ENCODE data around the gene ST7. TPM values are rescaled to one million over a fixed set of nuclear protein-coding genes. Genes with fewer than 3 reads are reported as not detected.

Gene ST7
- total and polyA plus RNA-seq, 9 donors = 11.6 to 20.7 (median 15.0) TPM

DNA sequence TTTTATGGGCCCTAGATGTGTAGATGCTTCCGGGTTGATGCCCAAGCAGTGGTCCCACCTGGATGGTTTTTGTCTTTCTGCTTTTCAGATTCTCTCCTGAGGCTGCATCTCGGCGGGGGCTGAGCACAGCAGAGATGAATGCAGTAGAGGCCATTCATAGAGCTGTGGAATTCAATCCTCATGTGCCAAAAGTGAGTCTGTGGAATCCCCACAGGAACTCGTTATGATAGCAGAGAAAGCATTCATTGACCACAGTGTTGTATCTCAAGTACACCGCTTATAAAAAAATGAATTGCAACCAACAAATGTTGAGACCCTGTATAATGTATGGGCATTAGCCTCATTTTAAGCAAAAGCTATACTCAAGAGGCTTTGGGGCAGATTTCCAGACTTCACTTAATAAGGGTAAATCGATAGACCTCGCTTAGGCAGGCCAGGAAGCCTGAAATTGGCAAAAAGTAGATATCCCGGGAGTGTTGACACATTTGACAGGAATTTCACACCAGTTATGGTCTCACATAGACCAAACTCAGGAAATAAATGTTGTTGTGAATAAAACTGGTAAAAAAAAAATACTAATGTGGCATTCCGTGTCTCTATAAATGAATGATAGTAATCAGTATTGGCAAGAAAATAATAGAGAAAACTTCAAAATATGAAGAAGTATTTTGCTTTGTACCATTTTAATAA lies 237.6 kb downstream of the ST7 start:
- Histone ChIP-seq H3K27me3 (ENCODE audit: control insufficient read depth, insufficient read depth, low read length) (no peaks in the 10 kb centered on the region), H3K9me3 (replicated peaks; ENCODE audit: control insufficient read depth, low read depth, low read length) (no peaks in the 10 kb centered on the region), H3K4me3 (ENCODE audit: low read length) (no peak overlapping the region), H3K27ac (ENCODE audit: low read length) (no peak overlapping the region), H3K36me3 (ENCODE audit: control insufficient read depth, insufficient read depth, low read length) (peaks cover 14% of the 10 kb centered on the region), H3K4me1 (ENCODE audit: control insufficient read depth, insufficient read depth, low read length) (no peaks in the 10 kb centered on the region)
- DNase-seq = no peak
- WGBS (ENCODE audit: insufficient coverage) = 66% methylated on average over 2 of the region's 9 CpGs

DNA sequence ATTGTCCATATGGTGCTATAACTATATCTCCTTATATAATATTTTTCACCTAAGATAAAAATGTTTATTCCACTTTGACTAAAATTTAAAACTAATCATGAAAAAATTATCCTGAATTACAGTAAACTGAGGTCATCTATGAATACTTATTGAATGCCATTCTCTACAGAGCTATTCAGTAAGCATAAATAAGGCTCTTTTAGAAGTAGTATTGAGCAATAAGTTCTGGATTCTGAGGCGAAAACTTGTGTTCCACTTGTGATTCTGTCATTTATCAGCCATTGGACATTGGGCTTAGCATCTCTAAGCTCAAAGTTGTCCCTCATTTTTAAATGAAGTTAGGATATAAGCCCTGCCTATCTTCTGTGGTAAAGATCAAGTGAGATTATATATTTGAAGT lies 238.8 kb downstream of the ST7 start:
- no peaks in the 10 kb centered on the region for H3K4me1 ChIP-seq (ENCODE audit: control insufficient read depth, insufficient read depth, low read length)
- DNase-seq = no peak
- no peaks in the 10 kb centered on the region for H3K27me3 ChIP-seq (ENCODE audit: control insufficient read depth, insufficient read depth, low read length)
- H3K36me3 ChIP-seq (ENCODE audit: control insufficient read depth, insufficient read depth, low read length) = peaks cover 14% of the 10 kb centered on the region
- WGBS (ENCODE audit: insufficient coverage) = no CpG with 5 or more reads among the region's 1 CpG
- no peaks in the 10 kb centered on the region for H3K9me3 ChIP-seq (replicated peaks; ENCODE audit: control insufficient read depth, low read depth, low read length)
- H3K27ac ChIP-seq (ENCODE audit: low read length) = no peak overlapping the region
- H3K4me3 ChIP-seq (ENCODE audit: low read length) = no peak overlapping the region

DNA sequence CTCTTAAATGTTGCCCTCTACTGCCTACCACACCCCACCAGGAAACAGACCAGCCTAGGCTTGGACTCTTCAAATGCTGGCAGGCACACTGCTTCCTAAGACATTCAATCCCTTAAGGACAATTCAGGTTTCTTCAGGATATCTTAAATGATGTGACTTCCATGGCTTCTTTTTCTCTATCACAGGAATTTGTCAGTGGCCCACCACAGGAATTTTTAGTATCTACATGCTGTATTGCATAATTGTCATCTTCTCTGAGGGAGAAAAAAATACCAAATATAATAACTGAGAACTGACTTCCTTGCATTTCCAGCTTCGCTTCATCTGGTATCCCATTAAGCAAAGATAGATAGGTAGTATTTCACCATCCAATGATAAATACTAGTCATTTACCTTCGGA lies 240.3 kb downstream of the ST7 start:
- Histone ChIP-seq H3K27me3 (ENCODE audit: control insufficient read depth, insufficient read depth, low read length) (no peaks in the 10 kb centered on the region), H3K4me3 (ENCODE audit: low read length) (no peak overlapping the region), H3K27ac (ENCODE audit: low read length) (no peak overlapping the region), H3K9me3 (replicated peaks; ENCODE audit: control insufficient read depth, low read depth, low read length) (no peaks in the 10 kb centered on the region), H3K4me1 (ENCODE audit: control insufficient read depth, insufficient read depth, low read length) (no peaks in the 10 kb centered on the region), H3K36me3 (ENCODE audit: control insufficient read depth, insufficient read depth, low read length) (peaks cover 18% of the 10 kb centered on the region)
- WGBS (ENCODE audit: insufficient coverage) = no CpG with 5 or more reads among the region's 2 CpGs
- DNase-seq = no peak

DNA sequence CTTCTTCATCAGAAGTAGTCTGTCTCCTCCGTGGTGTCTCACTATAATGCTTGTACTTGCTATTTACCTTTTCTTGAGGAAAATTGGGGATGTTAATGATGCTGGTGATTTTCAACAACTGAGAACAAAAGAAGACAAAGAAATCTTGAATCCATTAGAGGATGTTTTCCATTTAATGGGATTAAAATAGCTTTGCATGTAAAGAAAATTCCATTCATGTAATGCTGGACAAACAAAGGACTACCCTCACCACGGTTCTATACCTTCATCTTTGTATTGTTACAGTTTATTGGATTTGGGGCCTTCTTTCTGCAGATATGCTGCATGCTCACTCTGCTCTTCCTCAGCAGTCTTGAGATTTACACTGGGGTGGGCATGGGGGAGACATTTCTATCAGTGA lies 241.1 kb downstream of the ST7 start:
- no peaks in the 10 kb centered on the region for H3K9me3 ChIP-seq (replicated peaks; ENCODE audit: control insufficient read depth, low read depth, low read length)
- H3K4me3 ChIP-seq (ENCODE audit: low read length) = no peak overlapping the region
- no peaks in the 10 kb centered on the region for H3K4me1 ChIP-seq (ENCODE audit: control insufficient read depth, insufficient read depth, low read length)
- no CpG with 5 or more reads among the region's 2 CpGs for WGBS (ENCODE audit: insufficient coverage)
- no peak for DNase-seq
- H3K27me3 ChIP-seq (ENCODE audit: control insufficient read depth, insufficient read depth, low read length) = no peaks in the 10 kb centered on the region
- H3K27ac ChIP-seq (ENCODE audit: low read length) = no peak overlapping the region
- H3K36me3 ChIP-seq (ENCODE audit: control insufficient read depth, insufficient read depth, low read length) = peaks cover 18% of the 10 kb centered on the region

DNA sequence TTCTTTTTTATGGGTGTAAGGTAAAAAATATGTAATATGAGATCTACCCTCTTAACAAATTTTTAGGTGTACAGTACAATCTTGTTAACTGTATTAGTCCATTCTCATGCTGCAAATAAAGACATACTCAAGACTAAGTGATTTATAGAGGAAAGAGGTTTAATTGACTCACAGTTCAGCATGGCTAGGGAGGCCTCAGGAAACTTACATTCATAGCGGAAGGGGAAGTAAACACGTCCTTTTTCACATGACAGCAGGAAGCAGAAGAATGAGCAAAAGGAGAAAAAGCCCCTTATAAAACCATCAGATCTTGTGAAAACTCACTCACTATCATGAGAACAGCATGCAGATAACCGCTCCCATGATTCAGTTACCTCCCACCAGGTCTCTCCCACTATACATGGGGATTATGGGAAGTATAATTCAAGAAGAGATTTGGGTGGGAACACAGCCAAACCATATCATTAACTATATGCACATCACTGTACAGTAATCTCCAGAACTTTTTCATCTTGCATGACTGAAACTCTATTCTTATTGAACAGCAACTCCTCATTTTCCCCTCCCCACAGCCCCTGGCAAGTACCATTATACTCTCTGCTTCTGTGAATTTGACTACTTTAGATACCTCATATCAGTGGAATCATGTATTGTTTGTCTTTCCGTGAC lies 242.2 kb downstream of the ST7 start:
- no peak for DNase-seq
- Histone ChIP-seq H3K27ac (ENCODE audit: low read length) (no peak overlapping the region), H3K27me3 (ENCODE audit: control insufficient read depth, insufficient read depth, low read length) (no peaks in the 10 kb centered on the region), H3K4me1 (ENCODE audit: control insufficient read depth, insufficient read depth, low read length) (peaks cover 5% of the 10 kb centered on the region), H3K4me3 (ENCODE audit: low read length) (no peak overlapping the region), H3K9me3 (replicated peaks; ENCODE audit: control insufficient read depth, low read depth, low read length) (no peaks in the 10 kb centered on the region), H3K36me3 (ENCODE audit: control insufficient read depth, insufficient read depth, low read length) (peaks cover 9% of the 10 kb centered on the region)
- WGBS (ENCODE audit: insufficient coverage) = no CpG with 5 or more reads among the region's 4 CpGs

DNA sequence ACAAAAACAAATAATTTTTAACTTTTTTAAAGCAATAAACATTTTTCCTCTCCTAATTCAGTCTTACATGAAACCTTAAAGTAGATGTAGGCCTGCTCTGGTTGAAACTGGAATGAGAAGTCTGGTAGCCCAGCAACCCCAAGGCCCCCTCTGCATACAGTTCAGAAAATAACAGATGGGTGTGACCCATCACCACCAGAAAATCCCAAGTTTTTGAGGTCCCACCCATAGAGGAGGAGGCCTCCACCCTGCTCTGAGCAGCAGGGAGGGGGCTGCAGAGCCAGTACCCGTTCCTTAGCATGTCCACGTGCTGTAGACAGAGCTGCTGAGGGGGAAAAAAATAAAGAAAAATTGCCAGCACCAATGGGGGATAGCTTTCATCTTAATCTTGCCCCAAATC lies 246.8 kb downstream of the ST7 start:
- H3K27me3 ChIP-seq (ENCODE audit: control insufficient read depth, insufficient read depth, low read length) = no peaks in the 10 kb centered on the region
- peaks cover 4% of the 10 kb centered on the region for H3K36me3 ChIP-seq (ENCODE audit: control insufficient read depth, insufficient read depth, low read length)
- no peak for DNase-seq
- H3K4me3 ChIP-seq (ENCODE audit: low read length) = no peak overlapping the region
- H3K9me3 ChIP-seq (replicated peaks; ENCODE audit: control insufficient read depth, low read depth, low read length) = no peaks in the 10 kb centered on the region
- peaks cover 8% of the 10 kb centered on the region for H3K4me1 ChIP-seq (ENCODE audit: control insufficient read depth, insufficient read depth, low read length)
- whole genome bisulfite sequencing (ENCODE audit: insufficient coverage) = 50% methylated on average over 1 of the region's 2 CpGs
- H3K27ac ChIP-seq (ENCODE audit: low read length) = peak overlapping the region; percentile 37

DNA sequence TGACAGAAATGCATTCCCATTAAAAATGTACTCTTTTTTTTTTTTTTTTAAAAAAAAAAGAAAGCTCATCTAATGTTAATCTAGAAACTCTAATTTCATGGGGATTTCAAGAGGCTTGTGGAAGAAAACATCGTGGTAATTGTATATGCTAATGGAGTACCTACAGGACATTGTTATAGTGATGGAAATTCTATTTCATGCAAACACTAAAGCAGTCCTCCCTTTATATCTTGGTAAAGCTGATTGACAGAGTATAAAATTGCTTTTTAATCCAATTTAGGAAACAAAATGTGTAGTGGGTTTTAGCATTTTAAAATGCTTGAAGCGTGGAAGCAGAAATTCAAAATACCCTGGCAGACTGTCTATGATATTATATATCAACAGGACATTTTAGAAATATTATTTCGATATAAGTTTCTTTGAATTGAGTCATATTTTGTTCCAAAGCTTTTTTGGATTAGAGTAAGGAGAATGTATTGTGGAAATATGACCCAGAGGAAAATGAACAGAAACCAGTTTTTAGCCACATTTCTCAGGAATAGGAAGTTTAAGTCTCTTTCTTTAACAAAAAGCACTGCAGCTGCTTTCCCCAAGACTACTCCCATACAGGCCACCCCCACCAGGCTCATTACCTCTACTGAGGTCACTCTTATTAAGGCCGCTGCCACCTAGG lies 247.6 kb downstream of the ST7 start:
- no peaks in the 10 kb centered on the region for H3K9me3 ChIP-seq (replicated peaks; ENCODE audit: control insufficient read depth, low read depth, low read length)
- WGBS (ENCODE audit: insufficient coverage) = no CpG with 5 or more reads among the region's 4 CpGs
- H3K27ac ChIP-seq (ENCODE audit: low read length) = peak overlapping the region; percentile 71
- H3K36me3 ChIP-seq (ENCODE audit: control insufficient read depth, insufficient read depth, low read length) = peaks cover 4% of the 10 kb centered on the region
- peak; percentile 69 for DNase-seq
- no peak overlapping the region for H3K4me3 ChIP-seq (ENCODE audit: low read length)
- no peaks in the 10 kb centered on the region for H3K27me3 ChIP-seq (ENCODE audit: control insufficient read depth, insufficient read depth, low read length)
- H3K4me1 ChIP-seq (ENCODE audit: control insufficient read depth, insufficient read depth, low read length) = peaks cover 8% of the 10 kb centered on the region

DNA sequence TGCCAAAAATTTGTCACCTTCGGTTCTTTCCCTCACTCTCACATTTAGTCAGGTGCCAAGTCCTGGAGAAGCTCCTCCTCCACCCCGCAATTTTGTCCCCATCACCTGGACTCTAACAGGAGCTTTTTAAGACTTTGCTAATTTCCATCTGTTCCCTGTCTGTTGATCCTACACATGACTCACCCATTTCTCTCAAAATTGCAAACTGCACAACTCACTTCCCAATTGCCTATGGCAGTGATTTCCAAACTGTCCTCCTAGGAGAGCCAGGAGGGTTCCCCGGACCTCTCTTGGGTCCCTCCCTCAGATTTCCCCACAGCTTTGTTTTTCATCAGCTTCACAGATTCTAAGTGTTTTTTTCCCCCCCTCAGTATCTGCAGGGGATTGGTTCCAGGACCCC lies 249.2 kb downstream of the ST7 start:
- no peak overlapping the region for H3K27ac ChIP-seq (ENCODE audit: low read length)
- H3K27me3 ChIP-seq (ENCODE audit: control insufficient read depth, insufficient read depth, low read length) = no peaks in the 10 kb centered on the region
- H3K4me1 ChIP-seq (ENCODE audit: control insufficient read depth, insufficient read depth, low read length) = peaks cover 8% of the 10 kb centered on the region
- no peak for DNase-seq
- H3K36me3 ChIP-seq (ENCODE audit: control insufficient read depth, insufficient read depth, low read length) = peaks cover 4% of the 10 kb centered on the region
- H3K9me3 ChIP-seq (replicated peaks; ENCODE audit: control insufficient read depth, low read depth, low read length) = no peaks in the 10 kb centered on the region
- 63% methylated on average over 3 of the region's 3 CpGs for WGBS (ENCODE audit: insufficient coverage)
- no peak overlapping the region for H3K4me3 ChIP-seq (ENCODE audit: low read length)

DNA sequence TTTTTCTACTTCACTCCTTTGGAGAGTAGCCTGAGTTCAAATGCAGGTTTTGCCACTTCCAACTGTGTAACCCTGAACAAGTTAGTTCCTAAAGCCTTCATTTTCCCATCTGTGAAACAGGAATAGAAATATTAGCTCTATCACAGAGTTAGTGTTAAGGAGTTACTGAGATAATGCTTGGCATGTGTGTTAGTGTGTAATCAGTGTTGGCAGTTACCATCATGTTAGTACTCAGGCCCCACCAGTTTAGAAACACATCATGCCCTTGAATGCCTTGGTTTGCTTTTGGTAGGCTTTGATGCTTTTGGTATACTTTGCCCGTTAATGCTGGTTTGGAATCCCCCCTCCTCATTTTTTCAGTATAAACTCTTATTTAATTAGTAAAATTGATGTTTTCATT lies 249.9 kb downstream of the ST7 start:
- DNase-seq = no peak
- no CpG with 5 or more reads among the region's 1 CpG for WGBS (ENCODE audit: insufficient coverage)
- H3K27me3 ChIP-seq (ENCODE audit: control insufficient read depth, insufficient read depth, low read length) = no peaks in the 10 kb centered on the region
- peaks cover 8% of the 10 kb centered on the region for H3K4me1 ChIP-seq (ENCODE audit: control insufficient read depth, insufficient read depth, low read length)
- H3K9me3 ChIP-seq (replicated peaks; ENCODE audit: control insufficient read depth, low read depth, low read length) = no peaks in the 10 kb centered on the region
- no peak overlapping the region for H3K4me3 ChIP-seq (ENCODE audit: low read length)
- H3K36me3 ChIP-seq (ENCODE audit: control insufficient read depth, insufficient read depth, low read length) = peaks cover 4% of the 10 kb centered on the region
- H3K27ac ChIP-seq (ENCODE audit: low read length) = no peak overlapping the region

DNA sequence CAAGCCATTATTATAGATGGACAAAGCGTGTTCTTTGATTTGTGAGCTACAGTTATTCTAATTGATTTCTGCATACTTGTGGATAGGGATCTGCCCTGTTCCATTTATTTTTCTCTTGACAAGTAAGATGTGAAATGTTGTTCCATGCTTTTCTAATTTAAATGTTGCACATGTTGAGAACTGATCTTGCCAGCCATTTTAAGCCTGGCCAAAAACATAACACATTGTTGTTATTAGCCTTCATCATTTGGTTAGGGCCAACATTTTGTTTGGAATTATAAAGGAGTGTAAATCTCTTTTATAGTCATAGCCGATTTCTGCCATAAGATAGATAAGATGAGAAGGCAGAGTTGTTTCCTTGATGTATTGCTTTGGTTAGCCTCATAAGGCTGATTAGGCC lies 252.6 kb downstream of the ST7 start:
- WGBS (ENCODE audit: insufficient coverage) = no CpG with 5 or more reads among the region's 2 CpGs
- Histone ChIP-seq H3K9me3 (replicated peaks; ENCODE audit: control insufficient read depth, low read depth, low read length) (no peaks in the 10 kb centered on the region), H3K36me3 (ENCODE audit: control insufficient read depth, insufficient read depth, low read length) (peaks cover 11% of the 10 kb centered on the region), H3K27me3 (ENCODE audit: control insufficient read depth, insufficient read depth, low read length) (no peaks in the 10 kb centered on the region), H3K4me1 (ENCODE audit: control insufficient read depth, insufficient read depth, low read length) (peaks cover 3% of the 10 kb centered on the region), H3K27ac (ENCODE audit: low read length) (no peak overlapping the region), H3K4me3 (ENCODE audit: low read length) (no peak overlapping the region)
- DNase-seq = no peak
